K562 (cell line): Measurements from ENCODE around the gene EXOG.

ENCODE experiments used
- CBX5 ChIP-seq: IDR thresholded peaks from 2 replicates; pipeline ENCODE4 v1.6.1; 2014; ENCODE audit warnings: low read depth, borderline replicate concordance
- HOXB6 ChIP-seq: fragments of 250-450 bp; sonication (Bioruptor Pico); IDR thresholded peaks from 2 replicates; pipeline ENCODE4 v1.5.1; 2022; ENCODE audit warnings: mild to moderate bottlenecking, borderline replicate concordance
- RAD21 ChIP-seq, 2 experiments: fragments of 250-450 bp in 1 of 2; fragments of 450-650 bp in 1 of 2; sonication (Bioruptor Pico) in 1 of 2; formaldehyde crosslinking in 1 of 2; IDR thresholded peaks in 1 of 2; conservative IDR thresholded peaks in 1 of 2; 2 replicates each; pipeline versions ENCODE4 v1.4.0 to v1.8.0; 2020 to 2022; ENCODE audit warnings: mild to moderate bottlenecking in 2 of 2, moderate library complexity in 1 of 2
- RBBP5 ChIP-seq: fragments of 200-600 bp; sonication (generic); IDR thresholded peaks from 2 replicates; pipeline ENCODE4 v1.6.1; 2012; ENCODE audit warnings: borderline replicate concordance, mild to moderate bottlenecking, low read length, control low read depth, inconsistent platforms; ENCODE audit not compliant: insufficient read depth, poor library complexity, severe bottlenecking
- SP1 ChIP-seq: sonication (generic); formaldehyde crosslinking; IDR thresholded peaks from 2 replicates; pipeline ENCODE4 v1.8.1; 2022; ENCODE audit warnings: mild to moderate bottlenecking, missing genetic modification reagents
- XRCC3 ChIP-seq: fragments of 450-650 bp; IDR thresholded peaks from 2 replicates; pipeline ENCODE4 v1.6.1; 2017; ENCODE audit warnings: mild to moderate bottlenecking, moderate library complexity

GRCh38 chr3:38476157-38476756 is 19.9 kb upstream of the EXOG start:
- TF ChIP-seq SP1 (CRISPR knock-in tag): no peak
- TF ChIP-seq RBBP5: no peak
- no peak for TF ChIP-seq RAD21 (CRISPR knock-in tag; conservative IDR thresholded peaks at IDR 0.05 in 1 of 2, IDR thresholded peaks at IDR 0.05 in 1 of 2)
- TF ChIP-seq HOXB6: no peak
- no peak for TF ChIP-seq XRCC3
- TF ChIP-seq CBX5: no peak
